Karpas-422 (cell line): ENCODE data around the gene CNTNAP2. TPM values are rescaled to one million over a fixed set of nuclear protein-coding genes. Genes with fewer than 3 reads are reported as not detected.

ENCODE experiments used
- DNase-seq: peaks from one replicate; pipeline ENCODE4 v3.0.0-alpha.2; 2015
- H2AFZ ChIP-seq: fragments of 200-600 bp; sonication (generic); 2 replicates; pipeline ENCODE4 v1.6.1; 2014; ENCODE audit warnings: antibody characterized with exemption, low read length, mixed read lengths
- H3K27ac ChIP-seq: fragments of 200-600 bp; sonication (generic); 2 replicates; pipeline ENCODE4 v1.5.1; 2014; ENCODE audit warnings: mild to moderate bottlenecking, low read length, moderate library complexity
- H3K27me3 ChIP-seq: fragments of 200-600 bp; sonication (generic); 2 replicates; pipeline ENCODE4 v1.6.1; 2014; ENCODE audit warnings: low read length, mixed read lengths
- H3K36me3 ChIP-seq: fragments of 200-600 bp; sonication (generic); 2 replicates; pipeline ENCODE4 v1.6.1; 2014; ENCODE audit warnings: low read length, mixed read lengths; ENCODE audit not compliant: insufficient read depth
- H3K4me1 ChIP-seq: fragments of 200-600 bp; sonication (generic); 2 replicates; pipeline ENCODE4 v1.6.1; 2014; ENCODE audit warnings: mild to moderate bottlenecking, low read length, mixed read lengths
- H3K4me2 ChIP-seq: fragments of 200-600 bp; sonication (generic); 2 replicates; pipeline ENCODE4 v1.6.1; 2014; ENCODE audit warnings: low read length, low read depth, mild to moderate bottlenecking; ENCODE audit not compliant: poor library complexity, severe bottlenecking
- H3K4me3 ChIP-seq: fragments of 200-600 bp; sonication (generic); 2 replicates; pipeline ENCODE4 v1.5.1; 2014; ENCODE audit warnings: mild to moderate bottlenecking, antibody characterized with exemption, low read length, mixed read lengths
- H3K79me2 ChIP-seq: fragments of 200-600 bp; sonication (generic); 2 replicates; pipeline ENCODE4 v1.6.1; 2014; ENCODE audit warnings: mild to moderate bottlenecking, low read length, mixed read lengths
- H3K9ac ChIP-seq: fragments of 200-600 bp; sonication (generic); 2 replicates; pipeline ENCODE4 v1.6.0; 2014; ENCODE audit warnings: low read length
- H3K9me2 ChIP-seq: fragments of 200-600 bp; sonication (generic), shearing (Covaris generic); replicated peaks from 2 replicates; pipeline ENCODE4 v1.6.0; 2014; ENCODE audit warnings: mild to moderate bottlenecking, low read length, moderate library complexity; ENCODE audit not compliant: insufficient read depth
- H3K9me3 ChIP-seq: fragments of 300-700, 200-600 bp; sonication (generic); 2 replicates; pipeline ENCODE4 v1.6.1; 2014; ENCODE audit warnings: low read length, mixed read lengths
- H4K20me1 ChIP-seq: fragments of 200-600 bp; sonication (generic); 2 replicates; pipeline ENCODE4 v1.6.1; 2014; ENCODE audit warnings: mild to moderate bottlenecking, antibody characterized with exemption, low read length, low read depth; ENCODE audit not compliant: insufficient read depth
- total RNA-seq: library from RNA; depleted of rRNA; stranded (reverse); fragments of >200 nt; shearing (Covaris generic); gene quantifications from 2 replicates; pipeline ENCODE4 v1.2.3, GENCODE V29; 2014; ENCODE audit warnings: low replicate concordance

The CNTNAP2 gene
- total RNA-seq, 1 experiment from 2014 or later: not detected

- Histone ChIP-seq H3K27ac (no peak overlapping the region), H3K79me2 (no peaks in the 10 kb centered on the region), H3K4me3 (no peak overlapping the region), H3K27me3 (no peaks in the 10 kb centered on the region), H3K9me3 (no peaks in the 10 kb centered on the region), H3K9ac (no peak overlapping the region), H3K36me3 (no peaks in the 10 kb centered on the region), H3K4me2 (no peak overlapping the region), H3K4me1 (peaks cover 44% of the 10 kb centered on the region), H3K9me2 (no peaks in the 10 kb centered on the region), H2AFZ (no peak overlapping the region), H4K20me1 (no peaks in the 10 kb centered on the region)
- DNase-seq: no peak
Measured at GRCh38 chr7:148306759-148307158, 2190.2 kb downstream of the CNTNAP2 start.

DNA sequence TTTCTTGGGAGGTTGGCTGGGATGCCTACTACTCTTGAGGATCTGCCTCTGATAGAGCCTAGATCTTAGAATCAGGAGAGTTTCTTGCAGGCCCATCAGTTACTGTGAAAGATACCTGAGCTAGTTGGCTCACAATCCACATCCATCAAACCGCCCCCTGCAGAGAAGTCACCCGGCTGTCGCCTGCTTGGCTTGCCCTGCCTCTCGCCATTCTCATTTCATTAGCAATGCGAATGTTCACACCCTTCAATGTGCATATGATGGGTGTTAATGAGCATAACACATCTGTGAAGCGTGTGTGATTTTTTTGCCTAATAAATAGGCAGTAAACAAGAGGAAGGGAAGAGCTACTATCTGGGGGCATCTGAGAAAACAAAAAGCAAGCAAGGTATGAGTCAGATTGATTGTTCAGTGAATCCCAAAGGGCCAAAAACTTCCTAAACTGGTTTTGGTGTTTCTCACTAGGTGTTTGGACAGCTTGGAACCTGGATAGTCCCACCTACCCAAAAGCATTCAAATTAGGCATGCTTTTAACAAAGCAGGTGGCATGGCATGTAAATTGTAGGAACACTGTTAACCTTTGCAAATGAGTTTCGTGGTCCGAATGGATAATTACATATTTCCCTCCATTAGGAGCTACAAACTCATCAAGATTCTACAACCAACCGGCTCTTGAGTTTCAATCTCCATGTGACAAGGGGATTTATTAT, 2201.7 kb downstream of the CNTNAP2 start:
- Histone ChIP-seq H3K79me2 (no peaks in the 10 kb centered on the region), H3K27ac (no peak overlapping the region), H3K9me3 (no peaks in the 10 kb centered on the region), H3K27me3 (no peaks in the 10 kb centered on the region), H3K9me2 (no peaks in the 10 kb centered on the region), H3K4me2 (no peak overlapping the region), H2AFZ (no peak overlapping the region), H3K9ac (no peak overlapping the region), H3K36me3 (no peaks in the 10 kb centered on the region), H4K20me1 (no peaks in the 10 kb centered on the region), H3K4me3 (no peak overlapping the region), H3K4me1 (no peaks in the 10 kb centered on the region)
- DNase-seq: no peak

- DNase-seq: no peak
- Histone ChIP-seq H3K4me3 (no peak overlapping the region), H3K4me1 (no peaks in the 10 kb centered on the region), H3K27me3 (no peaks in the 10 kb centered on the region), H3K9ac (no peak overlapping the region), H3K27ac (no peak overlapping the region), H3K4me2 (no peak overlapping the region), H3K9me2 (no peaks in the 10 kb centered on the region), H3K36me3 (no peaks in the 10 kb centered on the region), H3K9me3 (no peaks in the 10 kb centered on the region), H3K79me2 (no peaks in the 10 kb centered on the region), H2AFZ (no peak overlapping the region), H4K20me1 (no peaks in the 10 kb centered on the region)
Measured at GRCh38 chr7:148318838-148319237, 2202.2 kb downstream of the CNTNAP2 start.

GRCh38 chr7:148319316-148319808, 2202.8 kb downstream of the CNTNAP2 start:
- Histone ChIP-seq H3K27ac (no peak overlapping the region), H2AFZ (no peak overlapping the region), H3K4me2 (no peak overlapping the region), H3K4me3 (no peak overlapping the region), H3K36me3 (no peaks in the 10 kb centered on the region), H3K9me3 (no peaks in the 10 kb centered on the region), H3K9me2 (no peaks in the 10 kb centered on the region), H4K20me1 (no peaks in the 10 kb centered on the region), H3K9ac (no peak overlapping the region), H3K4me1 (no peaks in the 10 kb centered on the region), H3K79me2 (no peaks in the 10 kb centered on the region), H3K27me3 (no peaks in the 10 kb centered on the region)
- DNase-seq: no peak

DNA sequence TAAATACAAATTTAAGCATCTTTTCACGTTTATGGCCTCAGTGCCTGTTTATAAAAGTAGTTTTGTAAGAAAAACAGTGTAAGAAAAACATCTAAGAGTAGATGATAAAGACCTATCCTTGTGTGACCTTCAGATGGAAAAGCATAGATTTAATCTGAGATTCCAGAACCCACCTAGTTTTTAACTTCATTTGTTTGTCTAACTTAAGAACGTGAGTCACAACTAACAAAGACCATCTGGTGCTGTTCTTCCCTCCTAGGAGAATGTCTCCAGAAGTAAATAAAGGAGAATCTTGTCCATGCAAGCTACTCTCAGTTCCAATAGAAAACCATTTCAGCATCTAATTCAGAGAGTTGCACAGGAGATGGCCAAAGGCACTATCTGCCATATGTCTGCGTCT, 2208.6 kb downstream of the CNTNAP2 start:
- Histone ChIP-seq H3K27me3 (no peaks in the 10 kb centered on the region), H3K9me3 (no peaks in the 10 kb centered on the region), H3K79me2 (no peaks in the 10 kb centered on the region), H4K20me1 (no peaks in the 10 kb centered on the region), H3K9me2 (no peaks in the 10 kb centered on the region), H3K4me2 (no peak overlapping the region), H3K4me1 (no peaks in the 10 kb centered on the region), H2AFZ (no peak overlapping the region), H3K27ac (no peak overlapping the region), H3K36me3 (no peaks in the 10 kb centered on the region), H3K4me3 (no peak overlapping the region), H3K9ac (no peak overlapping the region)
- DNase-seq: no peak

DNA sequence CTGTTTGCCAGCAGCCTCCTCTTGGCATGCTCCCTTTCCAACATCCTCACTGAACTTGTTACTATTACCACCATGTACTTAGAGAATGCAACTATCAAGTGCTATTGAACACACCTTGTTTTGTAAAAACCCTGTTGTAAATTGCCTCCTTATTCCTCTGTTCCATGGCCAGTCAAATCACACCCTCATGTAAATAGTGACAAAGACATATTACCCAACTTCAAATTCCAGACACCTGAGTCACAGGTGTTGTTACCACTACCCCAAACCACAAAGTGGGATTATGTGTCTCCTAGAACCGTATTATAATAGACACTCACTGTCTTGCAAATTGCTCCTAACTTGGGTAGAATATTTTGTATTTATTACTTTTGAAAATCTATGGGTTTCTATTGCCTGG, 2210.8 kb downstream of the CNTNAP2 start:
- H3K4me1 ChIP-seq: no peaks in the 10 kb centered on the region
- H3K27me3 ChIP-seq: no peaks in the 10 kb centered on the region
- no peaks in the 10 kb centered on the region for H3K79me2 ChIP-seq
- no peak for DNase-seq
- no peak overlapping the region for H3K9ac ChIP-seq
- no peak overlapping the region for H3K4me3 ChIP-seq
- H3K9me2 ChIP-seq: no peaks in the 10 kb centered on the region
- H2AFZ ChIP-seq: no peak overlapping the region
- H3K9me3 ChIP-seq: no peaks in the 10 kb centered on the region; the same call in 1 of the 2 replicates
- no peaks in the 10 kb centered on the region for H4K20me1 ChIP-seq
- no peaks in the 10 kb centered on the region for H3K36me3 ChIP-seq
- H3K27ac ChIP-seq: no peak overlapping the region
- H3K4me2 ChIP-seq: no peak overlapping the region

- Histone ChIP-seq H3K9ac (no peak overlapping the region), H3K9me3 (no peaks in the 10 kb centered on the region; the same call in 1 of the 2 replicates), H3K36me3 (no peaks in the 10 kb centered on the region), H3K9me2 (no peaks in the 10 kb centered on the region), H3K27me3 (no peaks in the 10 kb centered on the region), H4K20me1 (no peaks in the 10 kb centered on the region), H3K27ac (no peak overlapping the region), H3K4me2 (no peak overlapping the region), H3K79me2 (no peaks in the 10 kb centered on the region), H2AFZ (no peak overlapping the region), H3K4me3 (no peak overlapping the region), H3K4me1 (no peaks in the 10 kb centered on the region)
- DNase-seq: no peak
Measured at GRCh38 chr7:148328906-148329305, 2212.3 kb downstream of the CNTNAP2 start.

GRCh38 chr7:148330124-148330818, 2213.7 kb downstream of the CNTNAP2 start:
- Histone ChIP-seq H3K4me2 (no peak overlapping the region), H4K20me1 (no peaks in the 10 kb centered on the region), H3K9ac (no peak overlapping the region), H3K27me3 (no peaks in the 10 kb centered on the region), H2AFZ (no peak overlapping the region), H3K4me1 (no peaks in the 10 kb centered on the region), H3K4me3 (no peak overlapping the region), H3K9me3 (no peaks in the 10 kb centered on the region; the same call in 1 of the 2 replicates), H3K27ac (no peak overlapping the region), H3K9me2 (no peaks in the 10 kb centered on the region), H3K36me3 (no peaks in the 10 kb centered on the region), H3K79me2 (no peaks in the 10 kb centered on the region)
- DNase-seq: no peak
